ENCODE measurements around the gene ARID1B.

The ARID1B gene

GRCh38 chr6:157131250-157131649, 354.1 kb downstream of the ARID1B start:
- Histone ChIP-seq H3K4me3 (ENCODE audit: severe bottlenecking) (no peak overlapping the region), H3K36me3 (ENCODE audit: low read depth) (peaks cover 23% of the 10 kb centered on the region), H3K9me3 (ENCODE audit: severe bottlenecking) (no peaks in the 10 kb centered on the region), H3K4me1 (ENCODE audit: insufficient read depth, poor library complexity, severe bottlenecking) (no peaks in the 10 kb centered on the region), H3K27me3 (ENCODE audit: insufficient read depth, poor library complexity, severe bottlenecking) (no peaks in the 10 kb centered on the region), H3K27ac (ENCODE audit: poor library complexity, severe bottlenecking) (no peak overlapping the region)
- no peak for TF ChIP-seq CTCF (IDR thresholded peaks at IDR 0.05; ENCODE audit: poor library complexity, severe bottlenecking)
- ATAC-seq (ENCODE audit: low read depth) (no peak), DNase-seq (ENCODE audit: low spot score) (no peak)

GRCh38 chr6:157133856-157134255, 356.7 kb downstream of the ARID1B start:
- Histone ChIP-seq H3K27ac (ENCODE audit: poor library complexity, severe bottlenecking) (no peak overlapping the region), H3K4me1 (ENCODE audit: insufficient read depth, poor library complexity, severe bottlenecking) (no peaks in the 10 kb centered on the region), H3K27me3 (ENCODE audit: insufficient read depth, poor library complexity, severe bottlenecking) (no peaks in the 10 kb centered on the region), H3K36me3 (ENCODE audit: low read depth) (peaks cover 24% of the 10 kb centered on the region), H3K9me3 (ENCODE audit: severe bottlenecking) (no peaks in the 10 kb centered on the region), H3K4me3 (ENCODE audit: severe bottlenecking) (no peak overlapping the region)
- TF ChIP-seq CTCF (IDR thresholded peaks at IDR 0.05; ENCODE audit: poor library complexity, severe bottlenecking): no peak
- DNase-seq (ENCODE audit: low spot score) (no peak), ATAC-seq (ENCODE audit: low read depth) (no peak)

GRCh38 chr6:157134402-157135047, 357.3 kb downstream of the ARID1B start:
- H3K4me3 ChIP-seq (ENCODE audit: severe bottlenecking): no peak overlapping the region
- DNase-seq (ENCODE audit: low spot score) (no peak), ATAC-seq (ENCODE audit: low read depth) (no peak)
- H3K9me3 ChIP-seq (ENCODE audit: severe bottlenecking): no peaks in the 10 kb centered on the region
- H3K27ac ChIP-seq (ENCODE audit: poor library complexity, severe bottlenecking): no peak overlapping the region
- no peaks in the 10 kb centered on the region for H3K27me3 ChIP-seq (ENCODE audit: insufficient read depth, poor library complexity, severe bottlenecking)
- no peaks in the 10 kb centered on the region for H3K4me1 ChIP-seq (ENCODE audit: insufficient read depth, poor library complexity, severe bottlenecking)
- peaks cover 24% of the 10 kb centered on the region for H3K36me3 ChIP-seq (ENCODE audit: low read depth)
- TF ChIP-seq CTCF (IDR thresholded peaks at IDR 0.05; ENCODE audit: poor library complexity, severe bottlenecking): no peak

- peaks cover 24% of the 10 kb centered on the region for H3K36me3 ChIP-seq (ENCODE audit: low read depth)
- no peak overlapping the region for H3K27ac ChIP-seq (ENCODE audit: poor library complexity, severe bottlenecking)
- no peak for DNase-seq (ENCODE audit: low spot score)
- no peaks in the 10 kb centered on the region for H3K9me3 ChIP-seq (ENCODE audit: severe bottlenecking)
- H3K4me1 ChIP-seq (ENCODE audit: insufficient read depth, poor library complexity, severe bottlenecking): no peaks in the 10 kb centered on the region
- ATAC-seq (ENCODE audit: low read depth): no peak
- no peak overlapping the region for H3K4me3 ChIP-seq (ENCODE audit: severe bottlenecking)
- TF ChIP-seq CTCF (IDR thresholded peaks at IDR 0.05; ENCODE audit: poor library complexity, severe bottlenecking): no peak
- H3K27me3 ChIP-seq (ENCODE audit: insufficient read depth, poor library complexity, severe bottlenecking): no peaks in the 10 kb centered on the region
These were observed 358.5 kb downstream of the ARID1B start for GRCh38 chr6:157135691-157136090.

GRCh38 chr6:157137501-157137900, 360.3 kb downstream of the ARID1B start:
- Histone ChIP-seq H3K4me1 (ENCODE audit: insufficient read depth, poor library complexity, severe bottlenecking) (no peaks in the 10 kb centered on the region), H3K27me3 (ENCODE audit: insufficient read depth, poor library complexity, severe bottlenecking) (no peaks in the 10 kb centered on the region), H3K27ac (ENCODE audit: poor library complexity, severe bottlenecking) (no peak overlapping the region), H3K9me3 (ENCODE audit: severe bottlenecking) (no peaks in the 10 kb centered on the region), H3K36me3 (ENCODE audit: low read depth) (peaks cover 24% of the 10 kb centered on the region), H3K4me3 (ENCODE audit: severe bottlenecking) (no peak overlapping the region)
- no peak for TF ChIP-seq CTCF (IDR thresholded peaks at IDR 0.05; ENCODE audit: poor library complexity, severe bottlenecking)
- ATAC-seq (ENCODE audit: low read depth) (no peak), DNase-seq (ENCODE audit: low spot score) (no peak)
